HG03135 (cell line): ENCODE results near the gene AK4.

ENCODE experiments used
- ATAC-seq: cut with Tn5 transposase; IDR thresholded peaks from one replicate; pipeline ENCODE4 v1.9.1; 2021; ENCODE audit warnings: mild to moderate bottlenecking, moderate library complexity; ENCODE audit not compliant: unreplicated experiment

The AK4 gene

GRCh38 chr1:65243491-65243890 lies 95.5 kb downstream of the AK4 start:
- ATAC-seq: no peak

GRCh38 chr1:65245295-65245694 lies 97.3 kb downstream of the AK4 start:
- no peak for ATAC-seq

- ATAC-seq: no peak
Measured at GRCh38 chr1:65247419-65248359, 99.7 kb downstream of the AK4 start.

GRCh38 chr1:65250826-65251225 lies 102.8 kb downstream of the AK4 start:
- no peak for ATAC-seq

- peak; percentile 29 for ATAC-seq
Measured at GRCh38 chr1:65253800-65254319, 105.9 kb downstream of the AK4 start.

GRCh38 chr1:65254320-65255034 lies 106.5 kb downstream of the AK4 start:
- ATAC-seq: peak; percentile 98

- ATAC-seq: no peak
Measured at GRCh38 chr1:65255035-65255655, 107.1 kb downstream of the AK4 start.

GRCh38 chr1:65255656-65256050 lies 107.7 kb downstream of the AK4 start:
- no peak for ATAC-seq

GRCh38 chr1:65256860-65257708 lies 109.1 kb downstream of the AK4 start:
- no peak for ATAC-seq

GRCh38 chr1:65258106-65258505 lies 110.1 kb downstream of the AK4 start:
- ATAC-seq: no peak

GRCh38 chr1:65259816-65260215 lies 111.8 kb downstream of the AK4 start:
- ATAC-seq: no peak

- ATAC-seq: no peak
Measured at GRCh38 chr1:65260851-65261473, 113.0 kb downstream of the AK4 start.

GRCh38 chr1:65263286-65263685 lies 115.3 kb downstream of the AK4 start:
- ATAC-seq: no peak

GRCh38 chr1:65264197-65264929 lies 116.4 kb downstream of the AK4 start:
- ATAC-seq: no peak

- ATAC-seq: no peak
Measured at GRCh38 chr1:65265296-65265650, 117.3 kb downstream of the AK4 start.

- ATAC-seq: no peak
Measured at GRCh38 chr1:65265651-65266351, 117.8 kb downstream of the AK4 start.

- no peak for ATAC-seq
Measured at GRCh38 chr1:65266476-65266875, 118.5 kb downstream of the AK4 start.

- ATAC-seq: no peak
Measured at GRCh38 chr1:65267271-65267670, 119.3 kb downstream of the AK4 start.

GRCh38 chr1:65267683-65268082 lies 119.7 kb downstream of the AK4 start:
- no peak for ATAC-seq
